ENCODE data around the gene FAM8A1.

DNA sequence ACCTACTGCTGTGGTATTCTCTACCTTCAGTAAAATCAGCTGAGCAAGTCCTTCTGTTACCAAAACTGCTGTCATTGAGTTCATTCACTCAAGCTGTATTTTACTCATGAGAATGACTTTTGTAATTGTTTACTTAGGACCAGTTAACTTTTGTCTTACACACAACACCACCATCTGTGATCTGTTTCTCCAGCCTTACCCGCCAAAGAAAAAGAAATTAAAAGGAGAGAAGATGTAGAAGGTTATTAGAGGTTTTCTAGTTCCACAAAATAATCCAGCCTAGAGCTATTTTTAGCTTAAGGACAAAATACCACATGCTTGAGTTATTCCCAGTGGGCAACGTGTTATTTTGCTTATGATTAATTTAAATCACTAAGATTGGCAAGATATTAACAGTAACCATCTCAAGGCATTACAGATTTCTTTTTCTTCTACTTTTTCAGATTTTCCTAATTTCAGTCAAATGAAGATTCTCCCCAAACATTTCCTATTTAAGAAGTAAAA is 38.2 kb downstream of the FAM8A1 start:
- TF ChIP-seq CTCF (IDR thresholded peaks at IDR 0.05), result no peak
- no peak for TF ChIP-seq POLR2A (IDR thresholded peaks at IDR 0.05)

Measured in right lobe of liver (tissue), 4 donors.